Stomach (tissue), 9 donors: Measurements from ENCODE around the gene RAB3D. TPM values are rescaled to one million over a fixed set of nuclear protein-coding genes. Genes with fewer than 3 reads are reported as not detected.
A peak's percentile ranks its signal among the peaks of the same experiment; 100 is the strongest.

Experiments
- DNase-seq, 2 donors: peaks; one replicate each; pipeline versions ENCODE4 v3.0.0 to v3.0.0-alpha.2; 2013 to 2019
- H3K27ac ChIP-seq, 5 donors: fragments of 200-600 bp in 4 of 5; sonication (generic) in 4 of 5; one replicate each; pipeline ENCODE4 v1.5.1; 2013 to 2019; ENCODE audit warnings: mild to moderate bottlenecking in 1 of 5, moderate library complexity in 1 of 5
- H3K27me3 ChIP-seq, 3 donors: fragments of 200-600 bp; sonication (generic); one replicate each; pipeline ENCODE4 v1.5.1; 2017 to 2019; ENCODE audit warnings: mixed run types in 1 of 3
- H3K36me3 ChIP-seq, 4 donors: fragments of 200-600 bp; sonication (generic); 1 replicate in 3 of 4; 2 replicates in 1 of 4; pipeline ENCODE4 v1.5.1; 2016 to 2019
- H3K4me1 ChIP-seq, 4 donors: fragments of 200-600 bp; sonication (generic); one replicate each; pipeline ENCODE4 v1.5.1; 2016 to 2019
- H3K4me3 ChIP-seq, 4 donors: fragments of 200-600 bp; sonication (generic) in 3 of 4; one replicate each; pipeline ENCODE4 v1.5.1; 2016 to 2019; ENCODE audit warnings: mild to moderate bottlenecking in 1 of 4
- H3K9me3 ChIP-seq, 4 donors: fragments of 200-600 bp; sonication (generic); one replicate each; pipeline ENCODE4 v1.5.1; 2016 to 2019
- CTCF ChIP-seq, 7 experiments: fragments of 450-650 bp in 4 of 7; fragments of 200-600 bp in 3 of 7; sonication (generic) in 3 of 7; IDR thresholded peaks; one replicate each; pipeline ENCODE4 v1.5.1; 2016 to 2019; ENCODE audit warnings: antibody characterized with exemption in 7 of 7, control low read depth in 2 of 7, mild to moderate bottlenecking in 1 of 7
- EP300 ChIP-seq: sonication (generic); formaldehyde crosslinking; IDR thresholded peaks from one replicate; pipeline ENCODE4 v1.6.1; 2017; ENCODE audit warnings: antibody characterized with exemption
- POLR2A ChIP-seq, 4 donors: fragments of 450-650 bp; IDR thresholded peaks; one replicate each; pipeline ENCODE4 v1.6.1; 2016; ENCODE audit warnings: antibody characterized with exemption in 4 of 4, control low read depth in 2 of 4, mild to moderate bottlenecking in 1 of 4, moderate library complexity in 1 of 4
- POLR2AphosphoS5 ChIP-seq, 3 donors: sonication (generic); formaldehyde crosslinking; IDR thresholded peaks; one replicate each; pipeline ENCODE4 v1.6.1; 2016; ENCODE audit warnings: antibody characterized with exemption in 3 of 3
- WGBS, 5 donors: extraction: QIAGEN DNeasy Blood & Tissue Kit in 3 of 5; methylation state at CpG; one replicate each; pipeline versions ENCODE4 v1.1.5 to v1.1.7; 2013 to 2018; 5-methylcytosine and 5-hydroxymethylcytosine counted together
- intact Hi-C: fragments of 100-400 bp; cut with DNase I; formaldehyde crosslinking; loops from one replicate; pipeline ENCODE4 v1.15.1; 2023; ENCODE audit warnings: low total_unique reads
- polyA plus RNA-seq, 3 donors: library from polyadenylated mRNA; stranded (reverse); fragments of 200-250 nt; gene quantifications; one replicate each; pipeline ENCODE4 v1.2.3, GENCODE V29; 2013
- total RNA-seq, 5 donors: library from RNA; depleted of rRNA; stranded (reverse); fragments of >200 nt; gene quantifications; one replicate each; pipeline versions ENCODE4 v1.1.0 to v1.2.3, GENCODE V29; 2014 to 2016
- donor health status: healthy with polysubstance abuse.
- donor health status: Bipolar disorder and iron deficiency.
- donor health status: healthy.

RAB3D gene
- total and polyA plus RNA-seq, 8 donors: 11.6 to 63.3 (median 19.0) TPM

- 81 to 88% (median 84%) methylated on average over 2 of the region's 2 CpGs for WGBS, 5 donors
- intact Hi-C loops: no loop called here
- H3K4me3 ChIP-seq: no peak overlapping the region
- no peak overlapping the region for H3K27ac ChIP-seq
- TF ChIP-seq POLR2A (IDR thresholded peaks at IDR 0.05): no peak
- TF ChIP-seq EP300: no peak
- no peak for TF ChIP-seq CTCF (IDR thresholded peaks at IDR 0.05)
- no peak for TF ChIP-seq POLR2AphosphoS5 (IDR thresholded peaks at IDR 0.05)
- H3K9me3 ChIP-seq: no peaks in the 10 kb centered on the region
- no peaks in the 10 kb centered on the region for H3K27me3 ChIP-seq
- H3K4me1 ChIP-seq: no peaks in the 10 kb centered on the region
- H3K36me3 ChIP-seq: peaks cover 12 to 81% (median 72%) of the 10 kb centered on the region in 4 donors
- no peak for DNase-seq
Observed at GRCh38 chr19:11367528-11367927, 28.1 kb upstream of the RAB3D start.

GRCh38 chr19:11365557-11366117, 26.2 kb upstream of the RAB3D start:
- Histone ChIP-seq H3K9me3 (no peaks in the 10 kb centered on the region), H3K27me3 (no peaks in the 10 kb centered on the region), H3K27ac (no peak overlapping the region), H3K4me1 (peaks cover 0 to 13% (median 11%) of the 10 kb centered on the region in 4 donors), H3K36me3 (peaks cover 12 to 94% (median 82%) of the 10 kb centered on the region in 4 donors), H3K4me3 (no peak overlapping the region)
- TF ChIP-seq CTCF (IDR thresholded peaks at IDR 0.05) (no peak), EP300 (no peak), POLR2AphosphoS5 (IDR thresholded peaks at IDR 0.05) (no peak), POLR2A (IDR thresholded peaks at IDR 0.05) (no peak)
- WGBS, 5 donors: 60 to 81% (median 75%) methylated on average over 7 of the region's 7 CpGs
- intact Hi-C loops: no loop called here
- DNase-seq: no peak

- 74 to 88% (median 84%) methylated on average over 5 of the region's 5 CpGs for WGBS, 5 donors
- peaks cover 0 to 14% (median 12%) of the 10 kb centered on the region in 4 donors for H3K4me1 ChIP-seq
- no peak for TF ChIP-seq EP300
- intact Hi-C loops: no loop called here
- peak in 1 of 2 donors; percentile 31 for DNase-seq
- no peak overlapping the region for H3K27ac ChIP-seq
- peaks cover 12 to 94% (median 82%) of the 10 kb centered on the region in 4 donors for H3K36me3 ChIP-seq
- no peak overlapping the region for H3K4me3 ChIP-seq
- no peaks in the 10 kb centered on the region for H3K9me3 ChIP-seq
- no peaks in the 10 kb centered on the region for H3K27me3 ChIP-seq
Observed at GRCh38 chr19:11364935-11365334, 25.5 kb upstream of the RAB3D start.

GRCh38 chr19:11364296-11364904, 24.9 kb upstream of the RAB3D start:
- 89 to 93% (median 90%) methylated on average over 18 to 28 of the region's 28 CpGs for WGBS, 5 donors
- peaks cover 0 to 14% (median 12%) of the 10 kb centered on the region in 4 donors for H3K4me1 ChIP-seq
- H3K9me3 ChIP-seq: no peaks in the 10 kb centered on the region
- H3K27ac ChIP-seq: no peak overlapping the region
- DNase-seq: peak in 1 of 2 donors; percentile 2
- TF ChIP-seq POLR2A (IDR thresholded peaks at IDR 0.05): no peak
- TF ChIP-seq EP300: no peak
- no peak for TF ChIP-seq POLR2AphosphoS5 (IDR thresholded peaks at IDR 0.05)
- peaks cover 12 to 94% (median 83%) of the 10 kb centered on the region in 4 donors for H3K36me3 ChIP-seq
- H3K4me3 ChIP-seq: no peak overlapping the region
- intact Hi-C loops: no loop called here
- no peaks in the 10 kb centered on the region for H3K27me3 ChIP-seq

GRCh38 chr19:11363881-11364280, 24.4 kb upstream of the RAB3D start:
- intact Hi-C loops: no loop called here
- Histone ChIP-seq H3K27ac (no peak overlapping the region), H3K27me3 (no peaks in the 10 kb centered on the region), H3K4me1 (peaks cover 0 to 14% (median 12%) of the 10 kb centered on the region in 4 donors), H3K36me3 (peaks cover 12 to 94% (median 83%) of the 10 kb centered on the region in 4 donors), H3K4me3 (no peak overlapping the region), H3K9me3 (no peaks in the 10 kb centered on the region)
- 93 to 98% (median 93%) methylated on average over 10 of the region's 10 CpGs for WGBS, 5 donors
- TF ChIP-seq POLR2AphosphoS5 (IDR thresholded peaks at IDR 0.05) (no peak), EP300 (no peak)
- no peak for DNase-seq
